T-cell (primary cell): ENCODE measurements around the gene ZNF212. TPM values are rescaled to one million over a fixed set of nuclear protein-coding genes. Genes with fewer than 3 reads are reported as not detected.

Source experiments
- ATAC-seq, 4 experiments: fragments of 200-7000 bp in 3 of 4; fragments of 150-1000 bp in 1 of 4; cut with Tn5 transposase; replicated peaks in 1 of 4; 1 replicate in 3 of 4; 2 replicates in 1 of 4; pipeline ENCODE4 v1.10.0; 2021; ENCODE audit warnings: moderate library complexity in 3 of 4, mild to moderate bottlenecking in 2 of 4, moderate number of reproducible peaks in 1 of 4
- CTCF ChIA-PET, 2 donors: fragments of 300-600 bp; sonication (Branson Sonifier 250); formaldehyde crosslinking; loops; one replicate each; lab custom pipeline; 2022; ENCODE audit warnings: antibody characterized with exemption in 2 of 2; lab: Charles Lee
- POLR2A ChIA-PET, 2 donors: fragments of 300-600 bp; sonication (Branson Sonifier 250); formaldehyde crosslinking; loops; one replicate each; lab custom pipeline; 2022; ENCODE audit warnings: antibody characterized with exemption in 2 of 2; lab: Charles Lee
- DNase-seq, 35 experiments: peaks; one replicate each; pipeline versions ENCODE4 v3.0.0 to v3.0.0-alpha.2; 2013 to 2023
- H3K27ac ChIP-seq: one replicate; pipeline ENCODE4 v1.5.1; 2013; ENCODE audit warnings: low read length
- H3K27me3 ChIP-seq, 2 experiments: replicated peaks in 1 of 2; 1 replicate in 1 of 2; 2 replicates in 1 of 2; pipeline versions ENCODE4 v1.6.1 to v1.7.0; 2013; ENCODE audit warnings: low read length in 1 of 2, mixed read lengths in 1 of 2; ENCODE audit not compliant: control insufficient read depth in 2 of 2, insufficient read depth in 2 of 2; ENCODE audit errors: extremely low read depth in 1 of 2
- H3K36me3 ChIP-seq, 2 donors: 1 replicate in 1 of 2; 2 replicates in 1 of 2; pipeline versions ENCODE4 v1.6.1 to v1.7.0; 2013; ENCODE audit warnings: low read length in 1 of 2; ENCODE audit not compliant: control insufficient read depth in 2 of 2, insufficient read depth in 1 of 2; ENCODE audit errors: extremely low read depth in 1 of 2
- H3K4me1 ChIP-seq, 2 experiments: 1 replicate in 1 of 2; 2 replicates in 1 of 2; pipeline versions ENCODE4 v1.6.1 to v1.7.0; 2013; ENCODE audit warnings: low read length in 2 of 2, mixed read lengths in 1 of 2; ENCODE audit not compliant: insufficient read depth in 2 of 2, control insufficient read depth in 1 of 2; ENCODE audit errors: extremely low read depth in 1 of 2
- H3K4me3 ChIP-seq, 2 donors: 1 replicate in 1 of 2; 2 replicates in 1 of 2; pipeline versions ENCODE4 v1.5.1 to v1.7.0; 2013; ENCODE audit warnings: mild to moderate bottlenecking in 2 of 2, low read length in 1 of 2, moderate library complexity in 1 of 2; ENCODE audit not compliant: control insufficient read depth in 1 of 2; ENCODE audit errors: extremely low read depth in 1 of 2
- H3K9me3 ChIP-seq: 2 replicates; pipeline ENCODE4 v1.7.0; 2013
- H3K27ac Mint-ChIP-seq, 2 donors: one replicate each; pipeline ENCODE4 v1.8.0; 2020 to 2021; ENCODE audit warnings: mild to moderate bottlenecking in 2 of 2, mixed read lengths in 2 of 2
- H3K27me3 Mint-ChIP-seq, 2 donors: one replicate each; pipeline ENCODE4 v1.8.0; 2021 to 2022; ENCODE audit warnings: mixed read lengths in 2 of 2
- H3K36me3 Mint-ChIP-seq: one replicate; pipeline ENCODE4 v1.8.0; 2021; ENCODE audit warnings: mixed read lengths
- H3K4me1 Mint-ChIP-seq, 3 donors: one replicate each; pipeline ENCODE4 v1.8.0; 2020 to 2022; ENCODE audit warnings: mixed read lengths in 3 of 3, mild to moderate bottlenecking in 1 of 3
- H3K4me3 Mint-ChIP-seq, 3 donors: one replicate each; pipeline ENCODE4 v1.8.0; 2020 to 2022; ENCODE audit warnings: mild to moderate bottlenecking in 3 of 3, mixed read lengths in 3 of 3, moderate library complexity in 3 of 3
- H3K9me3 Mint-ChIP-seq, 3 donors: one replicate each; pipeline ENCODE4 v1.8.0; 2020 to 2022; ENCODE audit warnings: mixed read lengths in 3 of 3
- WGBS: methylation state at CpG from one replicate; pipeline ENCODE4 v1.1.5; 2013; ENCODE audit warnings: missing lambda C conversion rate; ENCODE audit not compliant: insufficient coverage; 5-methylcytosine and 5-hydroxymethylcytosine counted together
- total RNA-seq, 35 experiments: library from RNA in 6 of 35; stranded (reverse) in 6 of 35; fragments of 120-200 nt in 1 of 35; gene quantifications; one replicate each; pipeline versions ENCODE4 v1.2.1 to v1.2.4 and lab custom pipeline; 2013 to 2026

Gene ZNF212
- total RNA-seq, 5 donors from 2014 or later (not counting 1 experiment from before 2014, with no cell fraction given) = 14.1 to 21.7 (median 19.6) TPM

DNA sequence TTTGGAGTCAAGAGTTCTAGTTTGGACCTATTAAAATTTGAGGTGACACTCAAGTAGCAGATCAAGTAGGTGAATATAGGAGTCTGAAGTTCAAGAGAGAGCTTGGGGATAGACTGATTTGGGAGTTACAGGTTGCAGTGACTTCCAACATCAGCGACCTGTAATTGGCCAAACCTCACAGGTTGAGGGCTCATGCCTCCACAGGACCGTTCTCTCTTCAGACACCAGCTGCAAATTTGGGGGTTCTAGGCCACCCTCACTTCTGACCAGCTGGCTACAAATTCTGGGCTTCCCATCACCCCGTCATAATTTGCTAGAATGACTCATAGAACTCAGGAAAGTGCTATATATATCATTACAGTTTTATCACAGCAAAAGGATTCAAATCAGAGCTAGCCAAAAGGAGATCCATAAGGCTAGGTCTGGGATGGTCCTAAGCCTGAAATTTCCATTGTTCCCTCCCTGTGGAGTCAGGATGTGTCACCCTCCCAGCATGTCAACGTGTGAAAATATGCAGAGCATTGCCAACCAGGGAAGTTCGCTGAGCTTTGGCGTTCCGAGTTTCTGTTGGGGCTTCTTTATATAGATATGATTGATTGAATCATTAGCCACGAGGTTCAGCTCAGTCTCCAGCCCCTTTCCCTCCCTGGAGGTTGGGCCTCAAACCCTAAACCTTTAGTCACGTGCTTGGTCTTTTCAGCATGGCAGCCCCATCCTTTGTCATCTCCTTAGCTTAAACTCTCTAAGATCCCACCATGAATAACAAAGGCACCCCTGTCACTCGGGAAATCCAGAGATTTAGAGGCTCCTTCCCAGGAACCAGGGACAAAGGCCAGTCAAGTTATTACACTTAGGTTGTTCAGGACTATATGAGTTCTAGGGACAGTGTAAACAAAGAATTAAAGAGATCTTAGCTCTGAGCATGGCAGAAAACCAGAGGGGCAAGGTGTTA, 20.7 kb upstream of the ZNF212 start:
- H3K4me3 ChIP-seq = no peak overlapping the region
- DNase-seq (no peak), ATAC-seq (no peak)
- H3K9me3 ChIP-seq = no peaks in the 10 kb centered on the region
- ChIA-PET CTCF (no interaction called here), POLR2A (no interaction called here)
- H3K36me3 ChIP-seq = peaks cover 4 to 61% of the 10 kb centered on the region in 2 donors
- no peaks in the 10 kb centered on the region for H3K9me3 Mint-ChIP-seq
- H3K27ac Mint-ChIP-seq = no peak overlapping the region
- H3K4me1 Mint-ChIP-seq = no peaks in the 10 kb centered on the region
- no peaks in the 10 kb centered on the region for H3K27me3 Mint-ChIP-seq
- H3K27ac ChIP-seq = no peak overlapping the region
- H3K4me1 ChIP-seq = no peaks in the 10 kb centered on the region
- no peaks in the 10 kb centered on the region for H3K27me3 ChIP-seq
- WGBS = 95% methylated on average over 7 of the region's 10 CpGs
- no peak overlapping the region for H3K4me3 Mint-ChIP-seq
- H3K36me3 Mint-ChIP-seq = peaks cover 45% of the 10 kb centered on the region

DNA sequence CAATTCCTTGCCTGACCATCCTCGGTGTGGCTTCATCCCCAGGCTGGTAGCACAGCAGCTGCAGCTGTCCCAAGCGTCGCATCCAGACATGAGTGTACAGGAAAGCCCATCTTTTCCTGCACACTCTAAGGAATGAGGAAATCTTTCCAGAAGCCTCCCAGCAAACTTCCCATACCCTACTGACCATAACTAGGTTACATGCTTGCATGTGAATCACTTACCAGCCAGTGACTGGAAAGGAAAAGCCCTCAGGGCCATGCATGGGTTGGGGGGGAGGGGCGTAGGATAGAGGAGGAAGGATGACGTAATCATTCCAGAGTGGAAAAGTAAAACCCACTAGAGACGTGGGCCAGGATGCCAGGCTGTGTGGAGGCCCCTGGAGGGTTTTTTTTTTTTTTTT, 18.9 kb upstream of the ZNF212 start:
- H3K9me3 Mint-ChIP-seq = no peaks in the 10 kb centered on the region
- ChIA-PET POLR2A (no interaction called here), CTCF (no interaction called here)
- DNase-seq = no peak
- Histone ChIP-seq H3K36me3 (peaks cover 12 to 49% of the 10 kb centered on the region in 2 donors), H3K27me3 (no peaks in the 10 kb centered on the region), H3K4me3 (no peak overlapping the region), H3K27ac (no peak overlapping the region), H3K9me3 (no peaks in the 10 kb centered on the region), H3K4me1 (no peaks in the 10 kb centered on the region)
- no peaks in the 10 kb centered on the region for H3K27me3 Mint-ChIP-seq
- ATAC-seq = no peak
- no peak overlapping the region for H3K4me3 Mint-ChIP-seq
- no peaks in the 10 kb centered on the region for H3K4me1 Mint-ChIP-seq
- no peak overlapping the region for H3K27ac Mint-ChIP-seq
- H3K36me3 Mint-ChIP-seq = peaks cover 45% of the 10 kb centered on the region
- no CpG with 5 or more reads among the region's 6 CpGs for WGBS

DNA sequence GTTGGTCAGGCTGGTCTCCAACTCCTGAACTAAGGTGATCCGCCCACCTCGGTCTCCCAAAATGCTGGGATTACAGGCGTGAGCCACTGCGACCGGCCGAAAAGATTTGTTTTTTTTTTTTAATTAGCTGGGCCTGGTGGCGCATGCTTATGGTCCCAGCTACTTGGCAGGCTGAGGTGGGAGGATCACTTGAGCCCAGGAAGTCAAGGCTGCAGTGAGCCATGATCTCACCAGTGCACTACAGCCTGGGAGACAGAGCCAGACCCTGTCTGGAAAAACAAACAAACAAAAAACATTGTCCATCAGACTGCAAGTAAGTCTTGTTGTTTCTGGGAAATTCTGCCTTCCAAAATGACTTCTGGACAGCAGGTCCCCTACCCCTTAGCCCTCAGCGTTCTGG, 16.3 kb upstream of the ZNF212 start:
- Mint-ChIP-seq H3K9me3 (no peaks in the 10 kb centered on the region), H3K4me3 (no peak overlapping the region), H3K27ac (no peak overlapping the region), H3K27me3 (no peaks in the 10 kb centered on the region), H3K36me3 (peaks cover 34% of the 10 kb centered on the region), H3K4me1 (no peaks in the 10 kb centered on the region)
- WGBS = 100% methylated on average over 7 of the region's 8 CpGs
- Histone ChIP-seq H3K4me3 (no peak overlapping the region), H3K9me3 (no peaks in the 10 kb centered on the region), H3K27me3 (no peaks in the 10 kb centered on the region), H3K4me1 (no peaks in the 10 kb centered on the region), H3K27ac (no peak overlapping the region), H3K36me3 (peaks cover 12 to 28% of the 10 kb centered on the region in 2 donors)
- DNase-seq = no peak
- no peak for ATAC-seq
- POLR2A ChIA-PET = no interaction called here
- CTCF ChIA-PET = no interaction called here

DNA sequence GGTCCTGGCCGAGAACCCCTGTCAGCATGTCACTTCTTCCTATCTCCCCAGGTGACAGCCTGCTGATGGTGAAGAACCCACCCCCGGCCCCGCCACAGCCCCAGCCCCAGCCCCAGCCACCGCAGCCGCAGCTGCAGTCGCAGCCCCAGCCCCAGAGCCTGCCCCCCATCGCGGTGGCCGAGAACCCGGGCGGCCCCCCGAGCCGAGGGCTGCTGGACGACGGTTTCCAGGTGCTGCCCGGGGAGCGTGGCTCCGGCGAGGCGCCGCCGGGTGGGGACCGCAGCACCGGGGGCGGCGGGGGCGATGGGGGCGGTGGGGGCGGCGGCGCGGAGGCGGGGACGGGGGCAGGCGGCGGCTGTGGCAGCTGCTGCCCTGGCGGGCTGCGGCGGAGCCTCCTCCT, 15.7 kb upstream of the ZNF212 start:
- Mint-ChIP-seq H3K4me1 (no peaks in the 10 kb centered on the region), H3K27ac (no peak overlapping the region), H3K27me3 (no peaks in the 10 kb centered on the region), H3K36me3 (peaks cover 33% of the 10 kb centered on the region), H3K4me3 (no peak overlapping the region), H3K9me3 (no peaks in the 10 kb centered on the region)
- no peaks in the 10 kb centered on the region for H3K4me1 ChIP-seq
- no peak for DNase-seq
- CTCF ChIA-PET = no interaction called here
- ATAC-seq = no peak
- H3K27me3 ChIP-seq = no peaks in the 10 kb centered on the region
- 93% methylated on average over 3 of the region's 39 CpGs for WGBS
- H3K27ac ChIP-seq = no peak overlapping the region
- POLR2A ChIA-PET = no interaction called here
- H3K36me3 ChIP-seq = peaks cover 9 to 23% of the 10 kb centered on the region in 2 donors
- no peak overlapping the region for H3K4me3 ChIP-seq
- no peaks in the 10 kb centered on the region for H3K9me3 ChIP-seq

DNA sequence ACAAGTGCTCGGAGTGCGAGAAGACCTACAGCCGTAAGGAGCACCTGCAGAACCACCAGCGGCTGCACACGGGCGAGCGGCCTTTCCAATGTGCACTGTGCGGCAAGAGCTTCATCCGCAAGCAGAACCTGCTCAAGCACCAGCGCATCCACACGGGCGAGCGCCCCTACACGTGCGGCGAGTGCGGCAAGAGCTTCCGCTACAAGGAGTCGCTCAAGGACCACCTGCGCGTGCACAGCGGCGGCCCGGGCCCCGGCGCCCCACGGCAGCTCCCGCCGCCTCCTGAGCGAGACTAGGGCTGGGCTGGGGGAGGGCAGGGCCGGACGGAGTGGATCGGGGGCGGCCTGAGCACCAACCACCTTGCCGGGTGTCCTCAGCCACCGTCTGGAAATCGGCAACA, 15.1 kb upstream of the ZNF212 start:
- Histone ChIP-seq H3K27me3 (no peaks in the 10 kb centered on the region), H3K36me3 (peaks cover 9 to 17% of the 10 kb centered on the region in 2 donors), H3K4me1 (no peaks in the 10 kb centered on the region), H3K4me3 (no peak overlapping the region), H3K9me3 (no peaks in the 10 kb centered on the region), H3K27ac (no peak overlapping the region)
- Mint-ChIP-seq H3K27ac (no peak overlapping the region), H3K27me3 (no peaks in the 10 kb centered on the region), H3K4me3 (no peak overlapping the region), H3K36me3 (peaks cover 30% of the 10 kb centered on the region), H3K9me3 (no peaks in the 10 kb centered on the region), H3K4me1 (peaks cover 0 to 4% (median 0%) of the 10 kb centered on the region in 3 donors)
- WGBS = 98% methylated on average over 34 of the region's 37 CpGs
- POLR2A ChIA-PET = no interaction called here
- DNase-seq (no peak), ATAC-seq (no peak)
- CTCF ChIA-PET = no interaction called here

DNA sequence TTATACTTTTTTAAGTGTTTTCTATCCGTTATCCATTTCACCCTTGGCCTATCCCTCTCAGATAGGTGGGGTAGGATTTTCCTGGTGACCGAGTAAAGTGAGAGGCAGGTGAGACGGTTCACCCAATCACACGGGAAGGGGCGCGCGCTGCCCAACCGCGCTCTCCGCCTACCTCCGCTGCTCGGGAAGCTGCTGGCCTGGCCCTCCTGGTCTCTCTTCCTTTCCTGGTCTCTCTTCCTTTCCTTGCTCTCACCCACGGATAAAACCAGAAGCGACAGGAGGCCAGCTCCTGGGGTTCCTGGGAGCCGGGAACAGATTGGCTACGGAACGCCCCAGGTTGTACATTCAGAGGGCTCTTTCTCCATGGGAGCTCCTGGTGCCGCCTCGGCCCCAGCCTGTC, 14.3 kb upstream of the ZNF212 start:
- ChIA-PET POLR2A (no interaction called here), CTCF (no interaction called here)
- ATAC-seq (no peak), DNase-seq (no peak)
- peaks cover 24% of the 10 kb centered on the region for H3K36me3 Mint-ChIP-seq
- WGBS = 97% methylated on average over 16 of the region's 19 CpGs
- Histone ChIP-seq H3K9me3 (no peaks in the 10 kb centered on the region), H3K27me3 (no peaks in the 10 kb centered on the region), H3K27ac (no peak overlapping the region), H3K4me3 (no peak overlapping the region), H3K4me1 (no peaks in the 10 kb centered on the region), H3K36me3 (peaks cover 9 to 16% of the 10 kb centered on the region in 2 donors)
- no peak overlapping the region for H3K27ac Mint-ChIP-seq
- no peak overlapping the region for H3K4me3 Mint-ChIP-seq
- no peaks in the 10 kb centered on the region for H3K9me3 Mint-ChIP-seq
- peaks cover 0 to 6% (median 0%) of the 10 kb centered on the region in 3 donors for H3K4me1 Mint-ChIP-seq
- no peaks in the 10 kb centered on the region for H3K27me3 Mint-ChIP-seq
